ENCODE data around the gene KIF5C. TPM values are rescaled to one million over a fixed set of nuclear protein-coding genes. Genes with fewer than 3 reads are reported as not detected.

Gene KIF5C
- total RNA-seq, 1 experiment from 2014 or later, result 0.87 TPM

DNA sequence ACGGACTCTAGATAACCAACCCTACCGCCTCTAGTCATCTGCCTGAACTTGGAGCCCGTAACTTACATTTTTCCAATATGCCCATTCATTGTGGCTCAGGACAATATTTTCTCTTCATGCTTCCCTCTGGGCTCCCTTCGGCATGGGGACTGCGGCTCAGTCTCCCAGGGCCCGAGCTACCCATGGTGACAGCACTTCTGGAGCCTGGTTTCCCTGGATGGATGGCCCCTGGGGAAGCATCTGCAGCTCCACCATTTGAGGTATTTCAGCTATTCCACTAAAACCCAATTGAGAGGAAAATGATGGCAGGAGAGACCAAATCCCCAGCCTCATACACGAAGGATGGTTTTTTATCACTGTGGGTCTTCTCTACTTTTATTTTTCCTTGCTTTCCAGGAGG lies 74.3 kb downstream of the KIF5C start:
- CTCF ChIA-PET, result no interaction called here
- Mint-ChIP-seq H3K27ac (ENCODE audit: unreplicated experiment) (no peak overlapping the region), H3K4me3 (ENCODE audit: low read depth, unreplicated experiment) (no peak overlapping the region), H3K9me3 (ENCODE audit: low read depth, unreplicated experiment) (no peaks in the 10 kb centered on the region), H3K27me3 (ENCODE audit: unreplicated experiment) (peaks cover 32% of the 10 kb centered on the region), H3K36me3 (ENCODE audit: insufficient read depth, unreplicated experiment) (no peaks in the 10 kb centered on the region), H3K4me1 (ENCODE audit: low read depth, unreplicated experiment) (no peaks in the 10 kb centered on the region)
- DNase-seq, result no peak
- intact Hi-C loops (cut with micrococcal nuclease; ENCODE audit: unreplicated experiment), result no loop called here
- TF ChIP-seq, protein P1, sequence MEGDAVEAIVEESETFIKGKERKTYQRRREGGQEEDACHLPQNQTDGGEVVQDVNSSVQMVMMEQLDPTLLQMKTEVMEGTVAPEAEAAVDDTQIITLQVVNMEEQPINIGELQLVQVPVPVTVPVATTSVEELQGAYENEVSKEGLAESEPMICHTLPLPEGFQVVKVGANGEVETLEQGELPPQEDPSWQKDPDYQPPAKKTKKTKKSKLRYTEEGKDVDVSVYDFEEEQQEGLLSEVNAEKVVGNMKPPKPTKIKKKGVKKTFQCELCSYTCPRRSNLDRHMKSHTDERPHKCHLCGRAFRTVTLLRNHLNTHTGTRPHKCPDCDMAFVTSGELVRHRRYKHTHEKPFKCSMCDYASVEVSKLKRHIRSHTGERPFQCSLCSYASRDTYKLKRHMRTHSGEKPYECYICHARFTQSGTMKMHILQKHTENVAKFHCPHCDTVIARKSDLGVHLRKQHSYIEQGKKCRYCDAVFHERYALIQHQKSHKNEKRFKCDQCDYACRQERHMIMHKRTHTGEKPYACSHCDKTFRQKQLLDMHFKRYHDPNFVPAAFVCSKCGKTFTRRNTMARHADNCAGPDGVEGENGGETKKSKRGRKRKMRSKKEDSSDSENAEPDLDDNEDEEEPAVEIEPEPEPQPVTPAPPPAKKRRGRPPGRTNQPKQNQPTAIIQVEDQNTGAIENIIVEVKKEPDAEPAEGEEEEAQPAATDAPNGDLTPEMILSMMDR (IDR thresholded peaks at IDR 0.05; ENCODE audit: unreplicated experiment), result no peak
- no TSS peak for BruUV-seq (replicated peaks)

DNA sequence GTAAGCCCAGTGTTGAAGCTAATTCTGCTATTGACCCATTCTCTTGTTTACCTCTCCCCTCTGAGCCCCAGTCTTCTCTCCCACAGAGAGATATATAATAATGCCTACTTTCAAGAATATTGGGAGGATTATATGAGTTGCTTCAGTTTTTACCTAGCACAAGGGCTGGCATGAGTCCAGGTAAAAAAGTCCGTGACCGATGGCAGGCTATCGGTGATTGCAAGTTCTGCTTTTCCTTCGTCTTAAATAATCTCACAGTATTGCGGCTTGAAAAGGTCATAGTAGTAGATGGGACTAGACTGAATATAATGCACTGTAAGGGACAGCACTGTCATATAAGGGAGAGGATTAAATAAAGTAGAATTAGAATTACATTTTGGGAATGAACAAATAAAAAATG lies 77.6 kb downstream of the KIF5C start:
- Mint-ChIP-seq H3K27ac (ENCODE audit: unreplicated experiment) (no peak overlapping the region), H3K36me3 (ENCODE audit: insufficient read depth, unreplicated experiment) (no peaks in the 10 kb centered on the region), H3K9me3 (ENCODE audit: low read depth, unreplicated experiment) (no peaks in the 10 kb centered on the region), H3K27me3 (ENCODE audit: unreplicated experiment) (peaks cover 39% of the 10 kb centered on the region), H3K4me3 (ENCODE audit: low read depth, unreplicated experiment) (no peak overlapping the region), H3K4me1 (ENCODE audit: low read depth, unreplicated experiment) (no peaks in the 10 kb centered on the region)
- DNase-seq, result no peak
- CTCF ChIA-PET, result no interaction called here
- TF ChIP-seq, protein P1 (IDR thresholded peaks at IDR 0.05; ENCODE audit: unreplicated experiment), result no peak
- intact Hi-C loops (cut with micrococcal nuclease; ENCODE audit: unreplicated experiment), result no loop called here
- no TSS peak for BruUV-seq (replicated peaks)

DNA sequence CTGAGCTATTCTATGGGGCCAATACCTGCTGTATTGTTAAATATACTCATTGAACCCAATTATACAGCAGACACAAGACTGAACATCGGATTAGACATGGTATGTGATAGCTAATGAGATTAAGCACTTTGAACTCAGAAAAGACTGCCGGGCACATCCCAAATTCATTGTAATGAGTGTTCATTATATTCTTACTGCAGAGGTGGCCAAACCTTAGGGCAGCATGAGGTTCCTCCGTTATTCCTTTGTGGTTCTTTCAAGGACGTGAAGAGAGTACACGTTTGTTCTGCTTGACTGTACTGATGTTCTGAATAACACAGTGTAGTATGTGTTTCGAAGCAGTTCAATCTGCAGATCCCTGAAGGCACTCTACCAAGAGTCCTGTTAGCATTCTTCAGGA lies 78.4 kb downstream of the KIF5C start:
- no peak for DNase-seq
- intact Hi-C loops (cut with micrococcal nuclease; ENCODE audit: unreplicated experiment), result no loop called here
- BruUV-seq (replicated peaks), result no TSS peak
- no peaks in the 10 kb centered on the region for H3K4me1 Mint-ChIP-seq (ENCODE audit: low read depth, unreplicated experiment)
- peaks cover 39% of the 10 kb centered on the region for H3K27me3 Mint-ChIP-seq (ENCODE audit: unreplicated experiment)
- CTCF ChIA-PET, result no interaction called here
- H3K4me3 Mint-ChIP-seq (ENCODE audit: low read depth, unreplicated experiment), result no peak overlapping the region
- H3K9me3 Mint-ChIP-seq (ENCODE audit: low read depth, unreplicated experiment), result no peaks in the 10 kb centered on the region
- no peak overlapping the region for H3K27ac Mint-ChIP-seq (ENCODE audit: unreplicated experiment)
- H3K36me3 Mint-ChIP-seq (ENCODE audit: insufficient read depth, unreplicated experiment), result no peaks in the 10 kb centered on the region
- TF ChIP-seq, protein P1 (IDR thresholded peaks at IDR 0.05; ENCODE audit: unreplicated experiment), result no peak

DNA sequence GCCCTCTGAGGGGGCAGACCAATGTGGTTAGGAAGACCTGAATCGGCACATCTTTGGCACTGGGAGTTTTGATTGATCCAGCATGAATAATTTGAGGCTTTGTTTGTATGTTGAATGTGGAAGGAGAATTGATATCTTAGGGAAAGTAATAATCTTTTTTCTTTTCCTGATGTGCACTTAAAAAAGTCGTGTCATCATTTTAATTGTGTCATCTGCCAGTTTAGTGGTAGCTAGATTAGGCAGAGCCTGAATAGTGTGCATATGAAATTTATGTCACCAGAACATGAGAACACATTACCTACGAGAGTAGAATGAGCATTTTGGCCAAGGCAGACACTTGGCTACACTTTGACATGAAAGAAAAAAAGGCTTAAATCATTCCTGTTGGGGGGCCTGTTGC lies 79.5 kb downstream of the KIF5C start:
- no TSS peak for BruUV-seq (replicated peaks)
- intact Hi-C loops (cut with micrococcal nuclease; ENCODE audit: unreplicated experiment), result no loop called here
- CTCF ChIA-PET, result no interaction called here
- Mint-ChIP-seq H3K27me3 (ENCODE audit: unreplicated experiment) (peaks cover 35% of the 10 kb centered on the region), H3K4me3 (ENCODE audit: low read depth, unreplicated experiment) (no peak overlapping the region), H3K4me1 (ENCODE audit: low read depth, unreplicated experiment) (no peaks in the 10 kb centered on the region), H3K27ac (ENCODE audit: unreplicated experiment) (no peak overlapping the region), H3K36me3 (ENCODE audit: insufficient read depth, unreplicated experiment) (no peaks in the 10 kb centered on the region), H3K9me3 (ENCODE audit: low read depth, unreplicated experiment) (no peaks in the 10 kb centered on the region)
- DNase-seq, result no peak
- TF ChIP-seq, protein P1 (IDR thresholded peaks at IDR 0.05; ENCODE audit: unreplicated experiment), result no peak

All from Calu3 (cell line).